Lung (tissue), 12 donors: ENCODE measurements around the gene ACOT13. TPM values are rescaled to one million over a fixed set of nuclear protein-coding genes. Genes with fewer than 3 reads are reported as not detected.

Experiments
- ATAC-seq: fragments of 200-7000 bp; cut with Tn5 transposase; one replicate; pipeline ENCODE4 v1.9.1; 2020; ENCODE audit warnings: moderate number of reproducible peaks; ENCODE audit not compliant: insufficient read depth, low FRiP score
- DNase-seq, 3 donors: peaks; one replicate each; pipeline ENCODE4 v3.0.0-alpha.2; 2013 to 2017
- H3K27ac ChIP-seq, 2 donors: one replicate each; pipeline ENCODE4 v1.5.1; 2013; ENCODE audit warnings: mild to moderate bottlenecking in 2 of 2, moderate library complexity in 2 of 2, control low read depth in 1 of 2, inconsistent platforms in 1 of 2, low read depth in 1 of 2, low read length in 1 of 2
- H3K27me3 ChIP-seq, 3 donors: one replicate each; pipeline ENCODE4 v1.5.1; 2013; ENCODE audit warnings: low read length in 2 of 3; ENCODE audit not compliant: control insufficient read depth in 3 of 3, insufficient read depth in 3 of 3
- H3K36me3 ChIP-seq, 4 donors: one replicate each; pipeline ENCODE4 v1.5.1; 2013; ENCODE audit warnings: low read length in 4 of 4, mild to moderate bottlenecking in 1 of 4, moderate library complexity in 1 of 4; ENCODE audit not compliant: control insufficient read depth in 4 of 4, insufficient read depth in 4 of 4
- H3K4me1 ChIP-seq, 5 donors: one replicate each; pipeline ENCODE4 v1.5.1; 2013; ENCODE audit warnings: low read length in 5 of 5, mild to moderate bottlenecking in 2 of 5, moderate library complexity in 1 of 5; ENCODE audit not compliant: control insufficient read depth in 5 of 5, insufficient read depth in 5 of 5
- H3K4me3 ChIP-seq: one replicate; pipeline ENCODE4 v1.5.1; 2013; ENCODE audit warnings: mild to moderate bottlenecking, control low read depth, moderate library complexity
- H3K9ac ChIP-seq, 2 donors: one replicate each; pipeline ENCODE4 v1.5.1; 2013; ENCODE audit warnings: low read length in 2 of 2, control low read depth in 1 of 2; ENCODE audit not compliant: insufficient read depth in 1 of 2
- H3K9me3 ChIP-seq, 4 donors: one replicate each; pipeline ENCODE4 v1.5.1; 2013; ENCODE audit warnings: low read length in 3 of 4, mild to moderate bottlenecking in 1 of 4, moderate library complexity in 1 of 4; ENCODE audit not compliant: control insufficient read depth in 4 of 4, insufficient read depth in 3 of 4
- WGBS, 2 donors: extraction: QIAGEN DNeasy Blood & Tissue Kit; methylation state at CpG; one replicate each; pipeline ENCODE4 v1.1.7; 2013; 5-methylcytosine and 5-hydroxymethylcytosine counted together
- polyA plus RNA-seq, 2 donors: library from polyadenylated mRNA; stranded (reverse); fragments of 200-250 nt; gene quantifications; one replicate each; pipeline ENCODE4 v1.2.1, GENCODE V29; 2013
- total RNA-seq, 2 donors: library from RNA; depleted of rRNA in 1 of 2; stranded (reverse); fragments of >200 nt in 1 of 2; gene quantifications; one replicate each; pipeline ENCODE4 v1.2.1, GENCODE V29; 2014 to 2021
- TF ChIP-seq, protein P1 (sequence below): IDR thresholded peaks from 2 replicates; pipeline ENCODE4 v1.5.1; 2012; ENCODE audit warnings: mild to moderate bottlenecking; ENCODE audit errors: control extremely low read depth, extremely low read depth
- donor health status: control.
- donor health status: control.
- donor health status: Bipolar disorder and iron deficiency.
- donor health status: healthy.
- donor health status: DM: yes; HTN: yes; CAD: no.

Gene ACOT13
- total and polyA plus RNA-seq, 4 donors: 4.7 to 59.3 (median 14.3) TPM

DNA sequence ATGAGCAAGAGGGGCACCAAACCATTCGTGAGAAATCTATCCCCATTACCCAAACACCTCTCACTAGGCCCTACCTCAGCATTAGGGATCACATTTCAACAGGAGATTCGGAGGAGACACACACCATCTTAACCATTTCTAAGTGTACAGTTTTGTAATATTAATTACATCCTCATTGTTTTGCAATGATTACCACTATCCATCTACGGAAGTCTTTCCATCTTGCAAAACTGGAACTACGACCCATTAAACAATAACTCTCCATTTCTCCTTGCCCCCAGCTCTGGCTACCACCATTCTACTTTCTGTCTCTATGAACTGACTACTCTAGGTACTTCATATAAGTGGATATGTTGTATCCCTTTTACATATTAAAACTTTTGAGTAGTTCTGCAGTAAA lies 20.1 kb downstream of the ACOT13 start:
- ATAC-seq: no peak

GRCh38 chr6:24689964-24690363 lies 23.1 kb downstream of the ACOT13 start:
- Histone ChIP-seq H3K27me3 (no peaks in the 10 kb centered on the region), H3K27ac (no peak overlapping the region), H3K36me3 (peaks cover 0 to 5% (median 1%) of the 10 kb centered on the region in 4 donors), H3K4me3 (no peak overlapping the region), H3K9ac (no peak overlapping the region), H3K9me3 (no peaks in the 10 kb centered on the region), H3K4me1 (peaks cover 0 to 7% (median 0%) of the 10 kb centered on the region in 5 donors)
- WGBS, 2 donors: 94% methylated on average over 2 of the region's 2 CpGs
- DNase-seq: no peak
- TF ChIP-seq, protein P1, sequence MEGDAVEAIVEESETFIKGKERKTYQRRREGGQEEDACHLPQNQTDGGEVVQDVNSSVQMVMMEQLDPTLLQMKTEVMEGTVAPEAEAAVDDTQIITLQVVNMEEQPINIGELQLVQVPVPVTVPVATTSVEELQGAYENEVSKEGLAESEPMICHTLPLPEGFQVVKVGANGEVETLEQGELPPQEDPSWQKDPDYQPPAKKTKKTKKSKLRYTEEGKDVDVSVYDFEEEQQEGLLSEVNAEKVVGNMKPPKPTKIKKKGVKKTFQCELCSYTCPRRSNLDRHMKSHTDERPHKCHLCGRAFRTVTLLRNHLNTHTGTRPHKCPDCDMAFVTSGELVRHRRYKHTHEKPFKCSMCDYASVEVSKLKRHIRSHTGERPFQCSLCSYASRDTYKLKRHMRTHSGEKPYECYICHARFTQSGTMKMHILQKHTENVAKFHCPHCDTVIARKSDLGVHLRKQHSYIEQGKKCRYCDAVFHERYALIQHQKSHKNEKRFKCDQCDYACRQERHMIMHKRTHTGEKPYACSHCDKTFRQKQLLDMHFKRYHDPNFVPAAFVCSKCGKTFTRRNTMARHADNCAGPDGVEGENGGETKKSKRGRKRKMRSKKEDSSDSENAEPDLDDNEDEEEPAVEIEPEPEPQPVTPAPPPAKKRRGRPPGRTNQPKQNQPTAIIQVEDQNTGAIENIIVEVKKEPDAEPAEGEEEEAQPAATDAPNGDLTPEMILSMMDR: no peak
- ATAC-seq: no peak

More for the DNA sequence above, 20.1 kb downstream of the ACOT13 start:
- Histone ChIP-seq H3K4me3 (no peak overlapping the region), H3K4me1 (peaks cover 0 to 5% (median 0%) of the 10 kb centered on the region in 5 donors), H3K9me3 (no peaks in the 10 kb centered on the region), H3K9ac (no peak overlapping the region), H3K36me3 (peaks cover 0 to 5% (median 1%) of the 10 kb centered on the region in 4 donors), H3K27me3 (no peaks in the 10 kb centered on the region), H3K27ac (no peak overlapping the region)
- TF ChIP-seq, protein P1: no peak
- DNase-seq: no peak
- 42 to 76% methylated on average over 4 of the region's 4 CpGs for WGBS, 2 donors

DNA sequence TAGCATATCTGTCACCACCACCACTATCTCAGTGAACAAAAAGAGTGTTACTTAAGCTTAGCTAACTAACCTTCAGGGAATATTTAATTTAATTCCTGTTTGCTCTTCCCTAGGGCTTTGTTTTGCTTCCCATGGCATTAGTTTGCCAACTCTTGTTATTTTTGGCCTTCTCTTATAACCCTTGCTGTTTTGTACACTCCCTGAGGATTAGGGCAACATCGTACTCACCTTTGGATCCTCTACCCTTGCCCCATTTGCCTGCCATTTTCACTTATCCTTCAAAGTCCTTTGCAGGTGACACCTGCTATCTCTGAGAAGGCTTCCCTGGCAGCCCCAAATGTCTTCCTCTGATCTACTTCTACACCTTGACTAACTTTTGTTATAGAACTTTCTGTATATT lies 23.7 kb downstream of the ACOT13 start:
- Histone ChIP-seq H3K9ac (no peak overlapping the region), H3K4me1 (peaks cover 0 to 7% (median 0%) of the 10 kb centered on the region in 5 donors), H3K4me3 (no peak overlapping the region), H3K27me3 (no peaks in the 10 kb centered on the region), H3K27ac (no peak overlapping the region), H3K9me3 (no peaks in the 10 kb centered on the region), H3K36me3 (peaks cover 0 to 4% (median 1%) of the 10 kb centered on the region in 4 donors)
- 88 to 92% methylated on average over 1 of the region's 1 CpG for WGBS, 2 donors
- DNase-seq (no peak), ATAC-seq (no peak)
- TF ChIP-seq, protein P1: no peak

- Histone ChIP-seq H3K27ac (no peak overlapping the region), H3K27me3 (no peaks in the 10 kb centered on the region), H3K9ac (no peak overlapping the region), H3K9me3 (no peaks in the 10 kb centered on the region), H3K4me1 (peaks cover 0 to 7% (median 0%) of the 10 kb centered on the region in 5 donors), H3K36me3 (peaks cover 0 to 3% (median 1%) of the 10 kb centered on the region in 4 donors), H3K4me3 (no peak overlapping the region)
- 93 to 94% methylated on average over 3 of the region's 3 CpGs for WGBS, 2 donors
- ATAC-seq (no peak), DNase-seq (no peak)
- TF ChIP-seq, protein P1: no peak
These were observed 24.7 kb downstream of the ACOT13 start for GRCh38 chr6:24691550-24691949.
